Breast epithelium (tissue), 3 donors: ENCODE measurements around the gene UCK2.

ENCODE experiments used
- CTCF ChIP-seq, 3 donors: fragments of 450-650 bp; IDR thresholded peaks; one replicate each; pipeline ENCODE4 v1.5.1; 2016 to 2017; ENCODE audit warnings: antibody characterized with exemption in 3 of 3, mild to moderate bottlenecking in 3 of 3, moderate library complexity in 3 of 3
- POLR2A ChIP-seq: fragments of 450-650 bp; IDR thresholded peaks from one replicate; pipeline ENCODE4 v1.6.1; 2016; ENCODE audit warnings: antibody characterized with exemption, mild to moderate bottlenecking, moderate library complexity
- POLR2AphosphoS5 ChIP-seq, 3 donors: sonication (generic); formaldehyde crosslinking; IDR thresholded peaks; one replicate each; pipeline ENCODE4 v1.6.1; 2017; ENCODE audit warnings: antibody characterized with exemption in 3 of 3

GRCh38 chr1:165884690-165885304 lies 57.4 kb downstream of the UCK2 start:
- TF ChIP-seq CTCF (IDR thresholded peaks at IDR 0.05) (no peak), POLR2AphosphoS5 (IDR thresholded peaks at IDR 0.05) (no peak), POLR2A (no peak)
